ENCODE results near the gene ATP2A1. TPM values are rescaled to one million over a fixed set of nuclear protein-coding genes. Genes with fewer than 3 reads are reported as not detected.

Gene ATP2A1
- total RNA-seq, 1 donor from 2014 or later = 0.54 TPM

GRCh38 chr16:28901862-28902261, 23.6 kb downstream of the ATP2A1 start:
- no peak for DNase-seq (ENCODE audit: low spot score)

GRCh38 chr16:28902909-28903308, 24.6 kb downstream of the ATP2A1 start:
- intact Hi-C loops (cut with DNase I) = no loop called here
- no peak for DNase-seq (ENCODE audit: low spot score)

More at GRCh38 chr16:28901862-28902261, 23.6 kb downstream of the ATP2A1 start:
- intact Hi-C loops (cut with DNase I) = no loop called here

GRCh38 chr16:28903344-28904042, 25.2 kb downstream of the ATP2A1 start:
- DNase-seq (ENCODE audit: low spot score) = no peak
- intact Hi-C loops (cut with DNase I) = no loop called here

- DNase-seq (ENCODE audit: low spot score) = no peak
- intact Hi-C loops (cut with DNase I) = no loop called here
These were observed 26.1 kb downstream of the ATP2A1 start for GRCh38 chr16:28904363-28904762.

- no peak for DNase-seq (ENCODE audit: low spot score)
- intact Hi-C loops (cut with DNase I) = no loop called here
These were observed 26.5 kb downstream of the ATP2A1 start for GRCh38 chr16:28904828-28905227.

GRCh38 chr16:28905229-28905754, 27.0 kb downstream of the ATP2A1 start:
- intact Hi-C loops (cut with DNase I) = no loop called here
- no peak for DNase-seq (ENCODE audit: low spot score)

- DNase-seq (ENCODE audit: low spot score) = no peak
- intact Hi-C loops (cut with DNase I) = no loop called here
These were observed 27.6 kb downstream of the ATP2A1 start for GRCh38 chr16:28905800-28906372.

GRCh38 chr16:28910086-28911031, 32.1 kb downstream of the ATP2A1 start:
- intact Hi-C loops (cut with DNase I) = no loop called here
- no peak for DNase-seq (ENCODE audit: low spot score)

- no peak for DNase-seq (ENCODE audit: low spot score)
- intact Hi-C loops (cut with DNase I) = no loop called here
These were observed 34.3 kb downstream of the ATP2A1 start for GRCh38 chr16:28912558-28912957.

GRCh38 chr16:28913946-28914724, 35.8 kb downstream of the ATP2A1 start:
- intact Hi-C loops (cut with DNase I) = no loop called here
- no peak for DNase-seq (ENCODE audit: low spot score)

- no peak for DNase-seq (ENCODE audit: low spot score)
- intact Hi-C loops (cut with DNase I) = no loop called here
These were observed 36.9 kb downstream of the ATP2A1 start for GRCh38 chr16:28915181-28915580.

- intact Hi-C loops (cut with DNase I) = no loop called here
- DNase-seq (ENCODE audit: low spot score) = no peak
These were observed 38.8 kb downstream of the ATP2A1 start for GRCh38 chr16:28917095-28917494.

GRCh38 chr16:28918698-28919097, 40.4 kb downstream of the ATP2A1 start:
- intact Hi-C loops (cut with DNase I) = no loop called here
- DNase-seq (ENCODE audit: low spot score) = no peak

- no peak for DNase-seq (ENCODE audit: low spot score)
- intact Hi-C loops (cut with DNase I) = loop anchor here (5.0 kb wide), 1 partner anchor 41 kb away; no protein-coding TSS in a partner anchor
These were observed 44.9 kb downstream of the ATP2A1 start for GRCh38 chr16:28923231-28923587.

GRCh38 chr16:28923652-28924398, 45.5 kb downstream of the ATP2A1 start:
- no peak for DNase-seq (ENCODE audit: low spot score)
- intact Hi-C loops (cut with DNase I) = loop anchor here (2.0 to 5.0 kb wide), 3 partner anchors 27 to 77 kb away; partner anchors contain the start of genes NFATC2IP and TUFM

GRCh38 chr16:28924399-28924761, 46.1 kb downstream of the ATP2A1 start:
- no peak for DNase-seq (ENCODE audit: low spot score)
- intact Hi-C loops (cut with DNase I) = loop anchor here (2.0 to 5.0 kb wide), 3 partner anchors 26 to 78 kb away; partner anchors contain the start of genes NFATC2IP and TUFM

GRCh38 chr16:28924762-28925385, 46.6 kb downstream of the ATP2A1 start, which contains the start of gene RABEP2:
RABEP2 (minus strand) TSS chr16:28925238; CDS start chr16:28925163, 75 bp downstream.
- intact Hi-C loops (cut with DNase I) = loop anchor here (2.0 to 5.0 kb wide), 3 partner anchors 26 to 78 kb away; partner anchors contain the start of genes NFATC2IP and TUFM
- peak; percentile 94 for DNase-seq (ENCODE audit: low spot score)
